Measurements from ENCODE around the gene KCNMA1.

DNA sequence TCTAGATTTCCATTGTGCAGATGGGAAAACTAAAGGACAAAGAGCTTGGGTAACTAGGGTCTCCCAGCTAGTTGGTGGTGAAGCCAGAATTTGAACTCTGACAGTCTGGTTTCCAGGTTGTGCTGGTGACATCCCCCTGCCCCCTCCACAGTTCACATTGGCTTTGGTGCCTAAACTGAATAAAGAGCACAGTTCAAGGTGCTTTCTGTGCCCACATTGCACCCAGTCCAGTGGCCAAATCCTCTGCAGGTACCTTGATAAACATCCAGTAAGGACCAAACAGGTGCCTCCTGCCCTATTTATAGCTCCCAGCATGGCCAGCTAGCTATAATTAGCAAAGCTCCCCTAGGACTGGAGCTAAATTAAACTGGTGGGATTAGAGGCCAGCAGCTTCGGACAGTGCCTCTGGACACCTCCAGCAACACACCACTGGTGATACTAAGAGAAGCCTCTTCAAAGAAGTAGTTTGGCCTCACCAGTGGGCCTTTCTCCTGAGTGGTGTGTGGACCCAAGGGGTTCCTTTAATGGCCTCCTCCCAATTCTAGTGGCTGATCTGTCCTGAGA, 59.9 kb downstream of the KCNMA1 start:
- TF ChIP-seq, protein P1, sequence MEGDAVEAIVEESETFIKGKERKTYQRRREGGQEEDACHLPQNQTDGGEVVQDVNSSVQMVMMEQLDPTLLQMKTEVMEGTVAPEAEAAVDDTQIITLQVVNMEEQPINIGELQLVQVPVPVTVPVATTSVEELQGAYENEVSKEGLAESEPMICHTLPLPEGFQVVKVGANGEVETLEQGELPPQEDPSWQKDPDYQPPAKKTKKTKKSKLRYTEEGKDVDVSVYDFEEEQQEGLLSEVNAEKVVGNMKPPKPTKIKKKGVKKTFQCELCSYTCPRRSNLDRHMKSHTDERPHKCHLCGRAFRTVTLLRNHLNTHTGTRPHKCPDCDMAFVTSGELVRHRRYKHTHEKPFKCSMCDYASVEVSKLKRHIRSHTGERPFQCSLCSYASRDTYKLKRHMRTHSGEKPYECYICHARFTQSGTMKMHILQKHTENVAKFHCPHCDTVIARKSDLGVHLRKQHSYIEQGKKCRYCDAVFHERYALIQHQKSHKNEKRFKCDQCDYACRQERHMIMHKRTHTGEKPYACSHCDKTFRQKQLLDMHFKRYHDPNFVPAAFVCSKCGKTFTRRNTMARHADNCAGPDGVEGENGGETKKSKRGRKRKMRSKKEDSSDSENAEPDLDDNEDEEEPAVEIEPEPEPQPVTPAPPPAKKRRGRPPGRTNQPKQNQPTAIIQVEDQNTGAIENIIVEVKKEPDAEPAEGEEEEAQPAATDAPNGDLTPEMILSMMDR (IDR thresholded peaks at IDR 0.05): no peak
- no peak for TF ChIP-seq ZFX (IDR thresholded peaks at IDR 0.05; ENCODE audit: borderline replicate concordance)

Data from 22Rv1 (cell line).